ENCODE measurements around the gene METRNL.
"Not testable (repeated sequence)": the region's sequence is repeated elsewhere in the genome, so short reads cannot be mapped to it uniquely, and the experiment has no call there.

Gene METRNL

GRCh38 chr17:83123896-83124801 is 44.7 kb downstream of the METRNL start:
- no peak for DNase-seq (ENCODE audit: low spot score)

- no peak for DNase-seq (ENCODE audit: low spot score)
These were observed 45.6 kb downstream of the METRNL start for GRCh38 chr17:83124871-83125514.

- no peak for DNase-seq (ENCODE audit: low spot score)
These were observed 46.3 kb downstream of the METRNL start for GRCh38 chr17:83125515-83126274.

GRCh38 chr17:83126275-83126811 is 46.9 kb downstream of the METRNL start:
- DNase-seq (ENCODE audit: low spot score), result no peak

GRCh38 chr17:83127431-83128160 is 48.2 kb downstream of the METRNL start:
- DNase-seq (ENCODE audit: low spot score), result no peak

GRCh38 chr17:83128306-83129240 is 49.2 kb downstream of the METRNL start:
- DNase-seq (ENCODE audit: low spot score), result no peak

- DNase-seq (ENCODE audit: low spot score), result no peak
These were observed 50.3 kb downstream of the METRNL start for GRCh38 chr17:83129676-83130075.

- no peak for DNase-seq (ENCODE audit: low spot score)
These were observed 52.1 kb downstream of the METRNL start for GRCh38 chr17:83131401-83132011.

GRCh38 chr17:83132251-83133081 is 53.1 kb downstream of the METRNL start:
- no peak for DNase-seq (ENCODE audit: low spot score)

GRCh38 chr17:83133302-83134121 is 54.1 kb downstream of the METRNL start:
- DNase-seq (ENCODE audit: low spot score), result no peak

GRCh38 chr17:83134456-83134855 is 55.0 kb downstream of the METRNL start:
- DNase-seq (ENCODE audit: low spot score), result not testable (repeated sequence)

GRCh38 chr17:83135692-83136091 is 56.3 kb downstream of the METRNL start:
- no peak for DNase-seq (ENCODE audit: low spot score)

- no peak for DNase-seq (ENCODE audit: low spot score)
These were observed 56.7 kb downstream of the METRNL start for GRCh38 chr17:83136156-83136555.

GRCh38 chr17:83136931-83137330 is 57.5 kb downstream of the METRNL start:
- DNase-seq (ENCODE audit: low spot score), result no peak

GRCh38 chr17:83137523-83137922 is 58.1 kb downstream of the METRNL start:
- DNase-seq (ENCODE audit: low spot score), result no peak

GRCh38 chr17:83138820-83139219 is 59.4 kb downstream of the METRNL start:
- no peak for DNase-seq (ENCODE audit: low spot score)

- not testable (repeated sequence) for DNase-seq (ENCODE audit: low spot score)
These were observed 60.3 kb downstream of the METRNL start for GRCh38 chr17:83139541-83140248.

GRCh38 chr17:83140249-83140566 is 60.8 kb downstream of the METRNL start:
- DNase-seq (ENCODE audit: low spot score), result not testable (repeated sequence)
